Smooth muscle cell (in vitro differentiated cells): Measurements from ENCODE around the gene ST3GAL3. TPM values are rescaled to one million over a fixed set of nuclear protein-coding genes. Genes with fewer than 3 reads are reported as not detected.

ENCODE experiments used
- DNase-seq: peaks from one replicate; lab custom pipeline; 2025; ENCODE audit not compliant: unreplicated experiment; lab: John Stamatoyannopoulos, UW
- H2AFZ ChIP-seq: fragments of 200-600 bp; sonication (generic); 2 replicates; pipeline ENCODE4 v1.6.0; 2016; ENCODE audit warnings: antibody characterized with exemption, low read depth, mild to moderate bottlenecking
- H3F3A ChIP-seq: fragments of 200-600 bp; sonication (generic); 2 replicates; pipeline ENCODE4 v1.6.0; 2017; ENCODE audit warnings: antibody characterized with exemption, low read depth
- H3K27ac ChIP-seq: fragments of 200-600 bp; sonication (generic); 2 replicates; pipeline ENCODE4 v1.5.1; 2016; ENCODE audit warnings: low read depth, mild to moderate bottlenecking
- H3K27me3 ChIP-seq: fragments of 200-600 bp; sonication (generic); 2 replicates; pipeline ENCODE4 v1.6.1; 2016; ENCODE audit warnings: low read depth, mild to moderate bottlenecking
- H3K36me3 ChIP-seq: fragments of 200-600 bp; sonication (generic); 2 replicates; pipeline ENCODE4 v1.5.1; 2016; ENCODE audit warnings: low read depth
- H3K4me1 ChIP-seq: fragments of 200-600 bp; sonication (generic); 2 replicates; pipeline ENCODE4 v1.5.1; 2016; ENCODE audit warnings: low read depth
- H3K4me2 ChIP-seq: fragments of 200-600 bp; sonication (generic); 2 replicates; pipeline ENCODE4 v1.6.0; 2016; ENCODE audit warnings: mild to moderate bottlenecking
- H3K4me3 ChIP-seq: fragments of 200-600 bp; sonication (generic); 2 replicates; pipeline ENCODE4 v1.5.1; 2016; ENCODE audit warnings: mild to moderate bottlenecking
- H3K79me2 ChIP-seq: fragments of 200-600 bp; sonication (generic); 2 replicates; pipeline ENCODE4 v1.6.0; 2016; ENCODE audit warnings: low read depth, mild to moderate bottlenecking
- H3K9ac ChIP-seq: fragments of 200-600 bp; sonication (generic); 2 replicates; pipeline ENCODE4 v1.6.0; 2016; ENCODE audit warnings: low read depth
- H3K9me3 ChIP-seq: fragments of 200-600 bp; sonication (generic); replicated peaks from 2 replicates; pipeline ENCODE4 v1.5.1; 2016; ENCODE audit warnings: low read depth
- H4K20me1 ChIP-seq: fragments of 200-600 bp; sonication (generic); 2 replicates; pipeline ENCODE4 v1.6.0; 2016; ENCODE audit warnings: low read depth
- CTCF ChIP-seq: fragments of 200-600 bp; sonication (generic); IDR thresholded peaks from 2 replicates; pipeline ENCODE4 v1.5.1; 2017; ENCODE audit warnings: borderline replicate concordance, mild to moderate bottlenecking, antibody characterized with exemption; ENCODE audit not compliant: insufficient read depth, poor library complexity, severe bottlenecking
- WGBS: methylation state at CpG from one replicate; pipeline ENCODE4 v1.1.7; 2016; ENCODE audit warnings: low lambda C conversion rate; 5-methylcytosine and 5-hydroxymethylcytosine counted together
- polyA plus RNA-seq: library from polyadenylated mRNA; unstranded; fragments of >200 nt; fragmentation: Nextera tagmentation; extraction: Ambion mirVana; gene quantifications from 2 replicates; pipeline ENCODE4 v1.2.1, GENCODE V29; 2016
- total RNA-seq: library from RNA; depleted of rRNA; stranded (reverse); fragments of >200 nt; gene quantifications from 2 replicates; pipeline ENCODE4 v1.2.3, GENCODE V29; 2014

ST3GAL3 gene
- total and polyA plus RNA-seq, 2 experiments from 2014 or later: 16.0 to 16.6 TPM

- H3K9me3 ChIP-seq: no peaks in the 10 kb centered on the region
- peaks cover 8% of the 10 kb centered on the region for H3K36me3 ChIP-seq
- no peak for TF ChIP-seq CTCF
- H3K9ac ChIP-seq: no peak overlapping the region
- H2AFZ ChIP-seq: no peak overlapping the region
- 93% methylated on average over 1 of the region's 1 CpG for WGBS
- H3K27ac ChIP-seq: no peak overlapping the region
- H3K79me2 ChIP-seq: no peaks in the 10 kb centered on the region
- no peak for DNase-seq
- H3K4me2 ChIP-seq: no peak overlapping the region
- no peaks in the 10 kb centered on the region for H3K27me3 ChIP-seq
- H4K20me1 ChIP-seq: no peaks in the 10 kb centered on the region
- H3K4me3 ChIP-seq: no peak overlapping the region
- H3K4me1 ChIP-seq: no peaks in the 10 kb centered on the region
- H3F3A ChIP-seq: no peaks in the 10 kb centered on the region
Observed at GRCh38 chr1:43779805-43780403, 72.6 kb downstream of the ST3GAL3 start.

- Histone ChIP-seq H4K20me1 (no peaks in the 10 kb centered on the region), H3K4me3 (no peak overlapping the region), H3K4me1 (no peaks in the 10 kb centered on the region), H3K27me3 (no peaks in the 10 kb centered on the region), H3K4me2 (no peak overlapping the region), H3K9me3 (no peaks in the 10 kb centered on the region), H3K27ac (no peak overlapping the region), H3K36me3 (peaks cover 8% of the 10 kb centered on the region), H3K79me2 (no peaks in the 10 kb centered on the region), H3F3A (no peaks in the 10 kb centered on the region), H2AFZ (no peak overlapping the region), H3K9ac (no peak overlapping the region)
- no peak for TF ChIP-seq CTCF
- WGBS: 87% methylated on average over 2 of the region's 2 CpGs
- no peak for DNase-seq
Observed at GRCh38 chr1:43781574-43781973, 74.2 kb downstream of the ST3GAL3 start.

- Histone ChIP-seq H3K9ac (no peak overlapping the region), H3F3A (no peaks in the 10 kb centered on the region), H3K4me2 (no peak overlapping the region), H3K4me1 (no peaks in the 10 kb centered on the region), H3K27ac (no peak overlapping the region), H3K9me3 (no peaks in the 10 kb centered on the region), H4K20me1 (no peaks in the 10 kb centered on the region), H3K79me2 (no peaks in the 10 kb centered on the region), H3K36me3 (no peaks in the 10 kb centered on the region), H2AFZ (no peak overlapping the region), H3K4me3 (no peak overlapping the region), H3K27me3 (no peaks in the 10 kb centered on the region)
- DNase-seq: no peak
- no peak for TF ChIP-seq CTCF
- WGBS: 100% methylated on average over 4 of the region's 4 CpGs
Observed at GRCh38 chr1:43783096-43783670, 75.8 kb downstream of the ST3GAL3 start.
